ENCODE measurements around the gene ABLIM1.

- TF ChIP-seq ZBED1 (IDR thresholded peaks at IDR 0.05; ENCODE audit: borderline replicate concordance) (no peak), PBX3 (IDR thresholded peaks at IDR 0.05; ENCODE audit: insufficient replicate concordance, low read depth, low read length) (no peak), PRDM15 (CRISPR knock-in tag; IDR thresholded peaks at IDR 0.05) (no peak), ZNF592 (IDR thresholded peaks at IDR 0.05) (no peak), CBX5 (IDR thresholded peaks at IDR 0.05; ENCODE audit: low read depth) (no peak), POLR2A (IDR thresholded peaks at IDR 0.05; ENCODE audit: low read depth, low read length) (no peak), ASH2L (IDR thresholded peaks at IDR 0.05; ENCODE audit: borderline replicate concordance, low read depth) (no peak), TAF1 (IDR thresholded peaks at IDR 0.05; ENCODE audit: borderline replicate concordance, low read depth, low read length) (no peak), EGR1 (IDR thresholded peaks at IDR 0.05; ENCODE audit: borderline replicate concordance in 1 of 2, low read depth in 2 of 2, low read length in 2 of 2) (no peak), SMAD1 (IDR thresholded peaks at IDR 0.05; ENCODE audit: low read depth, partially characterized antibody) (no peak), NR2C1 (IDR thresholded peaks at IDR 0.05) (no peak), SPI1 (IDR thresholded peaks at IDR 0.05; ENCODE audit: borderline replicate concordance, insufficient read depth, low read depth, low read length) (no peak)
- TF ChIP-seq, protein P1, sequence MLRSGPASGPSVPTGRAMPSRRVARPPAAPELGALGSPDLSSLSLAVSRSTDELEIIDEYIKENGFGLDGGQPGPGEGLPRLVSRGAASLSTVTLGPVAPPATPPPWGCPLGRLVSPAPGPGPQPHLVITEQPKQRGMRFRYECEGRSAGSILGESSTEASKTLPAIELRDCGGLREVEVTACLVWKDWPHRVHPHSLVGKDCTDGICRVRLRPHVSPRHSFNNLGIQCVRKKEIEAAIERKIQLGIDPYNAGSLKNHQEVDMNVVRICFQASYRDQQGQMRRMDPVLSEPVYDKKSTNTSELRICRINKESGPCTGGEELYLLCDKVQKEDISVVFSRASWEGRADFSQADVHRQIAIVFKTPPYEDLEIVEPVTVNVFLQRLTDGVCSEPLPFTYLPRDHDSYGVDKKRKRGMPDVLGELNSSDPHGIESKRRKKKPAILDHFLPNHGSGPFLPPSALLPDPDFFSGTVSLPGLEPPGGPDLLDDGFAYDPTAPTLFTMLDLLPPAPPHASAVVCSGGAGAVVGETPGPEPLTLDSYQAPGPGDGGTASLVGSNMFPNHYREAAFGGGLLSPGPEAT (IDR thresholded peaks at IDR 0.05; ENCODE audit: low read depth), result no peak
Measured at GRCh38 chr10:114479836-114480235, 178.2 kb downstream of the ABLIM1 start.
